HL-60/S4 treated with retinoic acid at 250 ng/mL for 4 days and 3 days (cell line): Measurements from ENCODE around the gene VAMP5.
"Not testable (repeated sequence)": the region's sequence is repeated elsewhere in the genome, so short reads cannot be mapped to it uniquely, and the experiment has no call there.

Experiments
- in situ Hi-C: fragments of 300-500 bp; cut with MboI; formaldehyde crosslinking; loops from 2 replicates; pipeline ENCODE4 v1.7.0; 2022; ENCODE audit warnings: low sequenced_read_pairs

The VAMP5 gene

DNA sequence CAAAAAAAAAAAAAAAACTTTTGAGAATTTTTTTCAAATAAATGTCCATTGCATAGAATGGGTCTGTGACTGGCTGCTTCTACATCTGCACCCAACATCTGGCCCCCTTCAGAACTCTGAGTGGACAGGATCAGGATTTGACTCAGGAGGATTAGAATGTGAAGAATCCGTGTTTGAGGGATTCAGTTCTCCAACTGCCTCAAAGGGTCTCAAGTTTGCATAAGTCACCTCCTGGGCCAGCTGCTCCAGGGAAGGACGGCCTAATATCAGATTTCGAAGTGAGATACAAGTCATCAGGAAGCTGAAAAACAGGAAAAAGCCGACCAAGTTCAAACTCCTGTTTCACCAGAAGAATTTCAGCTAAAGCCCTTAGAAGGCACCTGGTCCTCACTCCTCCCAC is 34.4 kb upstream of the VAMP5 start:
- in situ Hi-C loops: loop anchor here (5.0 kb wide), 1 partner anchor 133 kb away; the partner anchor contains the start of gene SH2D6

GRCh38 chr2:85550486-85550885 is 33.7 kb upstream of the VAMP5 start:
- in situ Hi-C loops: loop anchor here (5.0 kb wide), 1 partner anchor 133 kb away; the partner anchor contains the start of gene SH2D6

DNA sequence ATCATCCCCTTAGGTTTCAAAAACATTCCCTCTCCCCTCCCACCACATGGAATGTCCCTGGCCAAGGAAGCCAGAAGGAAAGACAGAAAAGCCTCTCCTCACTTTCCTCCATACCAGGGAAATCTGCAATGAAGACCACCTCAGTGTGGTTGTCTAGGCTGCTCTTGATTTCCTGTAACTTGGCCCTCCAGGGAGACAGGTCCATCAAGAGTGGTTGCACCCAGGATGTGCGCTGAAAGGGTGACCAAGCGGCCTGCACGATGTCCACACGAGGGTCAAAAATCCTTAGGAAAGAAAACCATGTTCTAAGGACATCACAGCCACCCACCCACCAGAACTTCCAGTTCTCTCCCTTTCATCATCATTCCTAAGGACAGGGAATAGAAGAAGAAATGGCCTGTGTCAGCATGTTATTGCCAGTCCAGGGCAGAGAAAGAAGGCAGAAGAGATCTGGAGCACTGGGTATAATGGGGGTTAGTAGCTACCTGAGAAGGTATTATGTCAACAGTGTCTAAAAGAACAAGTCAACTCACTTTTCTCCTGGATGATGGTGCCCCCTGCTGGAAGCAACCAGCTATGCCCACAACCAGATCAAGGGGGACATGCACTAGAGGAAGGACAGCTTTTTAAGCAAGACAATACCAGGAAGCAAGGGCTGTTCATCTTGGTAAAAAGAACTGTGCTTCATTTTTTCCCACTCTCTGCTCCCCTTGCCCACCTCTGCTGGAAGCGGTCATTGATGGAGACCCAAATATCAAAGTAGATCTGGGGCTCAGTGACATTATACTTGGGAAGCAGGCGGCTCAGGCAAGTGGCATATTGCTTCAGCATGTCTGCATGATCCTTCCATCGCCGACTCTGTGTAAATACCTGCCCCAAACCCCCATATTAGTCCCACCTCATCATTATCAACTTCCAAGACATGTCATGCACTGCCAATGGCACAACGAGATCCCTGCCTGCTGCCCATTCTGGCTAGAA is 32.2 kb upstream of the VAMP5 start:
- in situ Hi-C loops: loop anchor here (5.0 kb wide), 1 partner anchor 135 kb away; the partner anchor contains the start of gene SH2D6

- in situ Hi-C loops: loop anchor here (5.0 kb wide), 1 partner anchor 136 kb away; the partner anchor contains the start of gene SH2D6
Measured at GRCh38 chr2:85553184-85553583, 31.0 kb upstream of the VAMP5 start.

DNA sequence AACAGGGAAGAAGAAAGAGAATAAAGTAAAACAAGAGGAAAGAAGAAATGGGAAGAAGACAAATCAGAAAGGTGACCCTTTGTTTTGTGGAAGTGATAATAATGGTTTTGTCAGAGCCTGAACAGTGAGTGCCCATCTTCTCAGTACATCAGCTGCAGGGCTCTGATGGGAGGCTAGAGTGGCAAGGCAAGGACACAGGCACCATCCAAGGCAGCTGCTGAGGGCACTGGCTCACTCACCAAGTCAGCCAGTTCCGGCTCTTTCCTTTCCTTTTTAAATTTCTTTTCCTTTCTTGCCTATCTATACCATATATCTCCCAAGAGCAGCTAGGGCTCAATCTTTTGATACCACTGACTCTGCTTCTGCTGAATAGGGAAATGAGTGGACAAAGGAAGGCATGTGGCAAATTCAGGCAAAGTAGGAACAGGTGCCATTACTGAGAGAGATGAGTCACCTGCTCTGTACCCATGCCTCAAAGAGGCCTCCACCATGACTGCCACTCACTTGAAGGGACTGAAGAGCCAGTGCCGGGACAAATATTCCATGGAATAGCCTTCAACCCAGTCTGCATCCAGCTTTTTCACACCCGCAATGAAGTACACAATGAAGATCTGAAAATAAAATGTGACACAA is 29.1 kb upstream of the VAMP5 start:
- in situ Hi-C loops: loop anchor here (5.0 kb wide), 1 partner anchor 138 kb away; the partner anchor contains the start of gene SH2D6

- in situ Hi-C loops: no loop called here
Measured at GRCh38 chr2:85557130-85557529, 27.1 kb upstream of the VAMP5 start.

- in situ Hi-C loops: no loop called here
Measured at GRCh38 chr2:85558160-85558559, 26.1 kb upstream of the VAMP5 start.

DNA sequence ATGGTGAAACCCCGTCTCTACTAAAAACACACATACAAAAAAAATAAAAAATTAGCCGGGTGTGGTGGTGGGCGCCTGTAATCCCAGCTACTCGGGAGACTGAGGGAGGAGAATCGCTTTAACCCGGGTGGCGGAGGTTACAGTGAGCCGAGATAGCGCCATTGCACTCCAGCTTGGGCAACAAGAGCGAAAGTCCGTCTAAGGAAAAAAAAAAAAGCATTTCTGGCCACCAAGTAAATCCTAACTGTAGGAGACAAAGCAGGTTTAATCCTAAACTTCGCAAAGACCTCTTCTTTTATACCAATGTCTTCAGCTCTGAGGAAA is 23.9 kb upstream of the VAMP5 start:
- in situ Hi-C loops: not testable (repeated sequence)

DNA sequence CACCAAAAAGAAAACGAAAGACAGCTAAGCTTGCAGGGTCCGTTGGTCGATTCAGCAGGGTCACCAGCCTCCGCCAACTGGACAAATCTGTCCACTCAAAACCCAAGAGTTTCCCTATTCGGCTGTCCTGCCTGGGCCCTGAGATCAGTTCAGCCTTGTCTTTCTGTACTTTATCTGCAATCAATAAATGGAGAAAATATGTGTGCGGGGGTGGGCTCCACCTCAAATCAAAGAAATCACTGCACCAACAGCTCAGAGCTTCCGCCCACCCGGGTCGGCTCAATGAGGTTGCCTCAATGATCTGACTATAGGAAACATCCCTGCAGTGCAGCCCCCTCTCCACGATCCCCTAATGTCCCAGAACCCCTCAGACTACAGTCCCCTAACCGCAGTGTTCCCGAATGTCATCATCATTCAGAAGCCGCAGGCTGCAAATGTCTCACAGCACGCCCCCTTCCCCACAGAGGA is 23.4 kb upstream of the VAMP5 start:
- in situ Hi-C loops: no loop called here

GRCh38 chr2:85561280-85562212 is 22.7 kb upstream of the VAMP5 start, which contains the start of gene GGCX:
TSS of gene GGCX (minus strand) at chr2:85561493. CDS start at chr2:85561428, 65 bp downstream.
- in situ Hi-C loops: no loop called here

- in situ Hi-C loops: no loop called here
Measured at GRCh38 chr2:85564144-85564563, 20.1 kb upstream of the VAMP5 start.

DNA sequence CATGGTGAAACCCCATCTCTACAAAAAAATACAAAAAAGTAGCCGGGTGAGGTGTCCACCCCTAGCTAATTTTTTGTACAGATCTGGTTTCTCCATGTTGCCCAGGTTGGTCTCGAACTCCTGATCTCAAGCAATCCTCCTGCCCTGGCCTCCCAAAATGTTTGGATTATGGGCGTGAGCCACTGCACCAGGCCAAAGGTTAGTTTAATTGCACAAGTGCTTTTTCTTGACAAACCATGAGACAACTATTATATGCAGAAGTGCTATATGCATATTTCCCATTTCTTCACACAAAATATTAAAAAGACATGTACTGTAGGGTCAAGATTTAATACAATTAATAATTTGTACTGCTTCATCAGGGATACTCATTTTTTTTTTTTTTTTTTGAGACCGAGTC is 18.0 kb upstream of the VAMP5 start:
- in situ Hi-C loops: no loop called here

DNA sequence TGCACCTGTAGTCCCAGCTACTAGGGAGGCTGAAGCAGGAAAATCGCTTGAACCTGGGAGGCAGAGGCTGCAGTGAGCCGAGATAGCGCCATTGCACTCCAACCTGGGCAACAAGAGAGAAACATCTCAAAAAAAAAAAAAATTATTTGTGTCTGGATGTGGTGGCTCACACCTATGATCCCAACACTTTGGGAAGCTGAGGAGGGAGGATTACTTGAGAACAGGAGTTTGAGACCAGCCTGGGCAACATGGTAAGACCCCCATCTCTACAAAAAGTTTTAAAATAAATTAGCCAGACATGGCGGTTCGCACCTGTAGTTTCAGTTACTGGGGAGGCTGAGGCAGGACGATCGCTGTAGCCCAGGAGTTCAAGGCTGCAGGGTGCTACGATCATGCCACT is 8.5 kb upstream of the VAMP5 start:
- in situ Hi-C loops: no loop called here

GRCh38 chr2:85577063-85577385 is 7.2 kb upstream of the VAMP5 start:
- in situ Hi-C loops: no loop called here

- in situ Hi-C loops: no loop called here
Measured at GRCh38 chr2:85577386-85578242, 6.6 kb upstream of the VAMP5 start, which contains the start of gene VAMP8. TSS of gene VAMP8 (plus strand) at chr2:85577586. CDS start at chr2:85577647, 61 bp downstream.

- in situ Hi-C loops: no loop called here
Measured at GRCh38 chr2:85578243-85579180, 5.7 kb upstream of the VAMP5 start.

- in situ Hi-C loops: no loop called here
Measured at GRCh38 chr2:85579266-85579935, 4.8 kb upstream of the VAMP5 start.

GRCh38 chr2:85580206-85580605 is 4.0 kb upstream of the VAMP5 start:
- in situ Hi-C loops: no loop called here
